C1 segment of cervical spinal cord (tissue), 14 donors: ENCODE data around the gene SDHC.
"Not testable (repeated sequence)": the region's sequence is repeated elsewhere in the genome, so short reads cannot be mapped to it uniquely, and the experiment has no call there.

Source experiments
- DNase-seq, 14 donors: peaks; one replicate each; lab custom pipeline; 2025; lab: John Stamatoyannopoulos, UW

The SDHC gene

GRCh38 chr1:161311595-161312181, 2.5 kb upstream of the SDHC start:
- no peak for DNase-seq

DNA sequence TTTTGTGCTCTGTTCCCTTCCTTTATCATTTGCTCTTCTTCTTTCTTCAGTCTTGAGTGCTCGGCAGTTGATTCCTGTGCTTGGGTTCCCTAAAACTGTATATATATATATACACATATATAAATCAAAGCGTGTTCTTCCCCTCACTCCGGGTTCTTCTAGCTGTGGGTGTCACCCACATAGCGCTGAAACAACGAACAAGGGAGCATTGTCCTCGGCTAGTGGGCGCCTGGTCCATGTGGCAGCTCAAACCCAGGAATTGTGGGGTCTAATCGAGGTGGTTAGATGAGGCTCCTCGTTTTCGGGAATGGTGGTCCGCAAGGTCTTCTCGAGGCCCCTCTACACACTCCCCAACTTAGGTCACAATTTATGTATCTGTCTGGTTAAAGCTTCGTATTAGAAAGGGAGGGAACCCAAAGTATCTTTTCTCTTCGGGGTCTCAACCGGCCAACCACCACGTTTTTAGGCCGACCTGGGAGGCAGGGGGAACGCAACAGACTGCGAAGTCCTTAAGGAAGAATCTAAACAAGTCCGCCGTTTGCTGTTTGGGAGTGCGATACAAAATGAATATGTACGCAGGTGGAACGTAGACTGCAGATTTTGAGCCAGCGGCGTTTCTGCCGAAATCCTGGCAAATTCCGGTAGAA, 504 bp upstream of the SDHC start:
- peak in 10 of 14 donors; percentile 31 to 76 (median 47) for DNase-seq

DNA sequence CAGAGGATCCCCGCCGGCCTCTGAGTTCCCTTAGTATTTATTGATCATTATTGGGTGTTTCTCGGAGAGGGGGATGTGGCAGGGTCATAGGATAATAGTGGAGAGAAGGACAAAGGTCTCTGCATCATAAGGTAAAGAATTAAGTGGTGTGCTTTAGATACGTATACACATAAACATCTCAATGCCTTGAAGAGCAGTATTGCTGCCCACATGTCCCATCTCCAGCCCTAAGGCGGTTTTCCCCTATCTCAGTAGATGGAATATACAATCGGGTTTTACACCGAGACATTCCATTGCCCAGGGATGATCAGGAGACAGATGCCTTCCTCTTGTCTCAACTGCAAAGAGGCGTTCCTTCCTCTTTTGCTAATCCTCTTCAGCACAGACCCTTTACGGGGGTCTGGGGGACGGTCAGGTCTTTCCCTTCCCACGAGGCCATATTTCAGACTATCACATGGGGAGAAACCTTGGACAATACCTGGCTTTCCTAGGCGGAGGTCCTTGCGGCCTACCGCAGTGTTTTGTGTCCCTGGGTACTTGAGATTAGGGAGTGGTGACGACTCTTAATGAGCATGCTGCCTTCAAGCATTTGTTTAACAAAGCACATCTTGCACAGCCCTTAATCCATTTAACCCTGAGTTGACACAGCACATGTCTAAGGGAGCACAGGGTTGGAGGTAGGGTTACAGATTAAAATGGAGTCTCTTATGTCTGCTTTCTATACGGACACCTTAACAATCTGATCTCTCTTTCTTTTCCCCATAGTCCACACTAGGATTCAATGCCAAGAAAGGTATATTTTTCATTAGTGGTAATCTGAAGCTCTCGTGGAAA, 1.9 kb downstream of the SDHC start:
- DNase-seq, result not testable (repeated sequence)

DNA sequence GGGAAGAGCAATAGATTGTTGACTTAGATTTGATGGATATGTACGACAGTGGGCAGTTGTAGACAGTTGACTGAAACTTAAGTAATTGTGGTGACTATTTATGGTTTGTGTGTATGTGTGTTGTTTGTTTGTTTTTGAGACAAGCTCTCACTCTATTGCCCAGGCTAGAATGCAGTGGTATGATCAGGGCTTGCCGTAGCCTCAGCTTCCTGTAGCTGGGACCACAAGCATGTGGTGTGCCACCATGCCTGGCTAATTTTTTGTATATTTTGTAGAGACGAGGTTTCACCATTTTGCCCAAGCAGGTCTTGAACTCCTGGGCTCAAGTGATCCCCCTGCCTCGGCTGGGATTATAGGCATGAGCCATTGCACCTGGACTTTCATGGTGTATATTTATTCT, 9.8 kb downstream of the SDHC start:
- DNase-seq, result no peak

DNA sequence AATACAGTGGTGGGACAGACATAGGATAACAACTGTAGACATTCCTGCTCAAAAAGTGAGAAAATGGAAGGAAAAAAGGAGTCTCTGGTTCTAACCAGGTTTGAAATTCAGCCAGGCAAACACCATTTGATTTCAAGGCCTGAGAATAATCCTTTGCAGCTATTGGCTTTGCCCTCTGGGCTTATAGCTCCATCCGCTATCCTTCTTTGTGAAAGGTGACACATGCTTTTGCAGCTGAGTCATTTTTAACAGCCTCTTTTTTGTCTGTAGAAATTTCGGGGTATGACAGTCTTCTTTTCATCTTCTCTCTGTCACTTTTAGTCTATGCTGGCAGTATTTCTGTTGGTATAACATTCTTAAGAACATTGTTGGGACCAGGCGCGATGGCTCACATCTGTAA, 16.2 kb downstream of the SDHC start:
- DNase-seq, result no peak

DNA sequence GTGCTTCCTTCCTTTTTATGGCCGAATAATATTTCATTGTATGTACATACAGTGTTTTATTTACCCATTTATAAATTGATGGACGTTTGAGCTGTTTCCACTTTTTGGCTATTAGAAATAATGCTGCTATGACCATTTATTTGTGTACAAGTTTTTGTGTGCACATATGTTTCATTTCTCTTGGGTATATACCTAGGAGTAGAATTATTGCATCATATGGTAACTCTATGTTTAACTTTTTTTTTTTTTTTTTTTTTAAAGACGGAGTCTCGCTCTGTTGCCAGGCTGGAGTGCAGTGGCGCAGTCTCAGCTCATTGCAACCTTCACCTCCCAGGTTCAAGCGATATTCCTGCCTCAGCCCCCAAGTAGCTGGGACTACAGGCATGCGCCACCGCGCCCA, 19.0 kb downstream of the SDHC start:
- DNase-seq, result no peak

DNA sequence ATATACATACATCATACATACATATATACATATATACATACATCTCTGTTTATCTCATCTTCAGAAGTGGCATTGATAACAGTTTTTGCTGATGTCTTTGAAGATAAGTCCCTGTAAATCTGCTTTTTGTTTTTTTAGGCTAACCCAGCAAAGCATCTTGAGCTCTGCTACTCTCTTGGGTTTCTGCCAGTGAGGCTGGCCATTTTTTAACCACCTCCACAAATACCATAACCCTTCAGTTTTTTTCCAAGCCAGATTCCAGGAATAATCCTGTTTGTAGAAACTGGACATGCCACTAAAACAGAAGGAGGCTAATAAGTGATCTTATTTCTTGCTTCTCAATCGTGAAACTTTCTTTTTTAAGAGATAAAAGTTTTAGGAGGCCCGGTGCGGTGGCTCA, 21.6 kb downstream of the SDHC start:
- DNase-seq, result no peak

DNA sequence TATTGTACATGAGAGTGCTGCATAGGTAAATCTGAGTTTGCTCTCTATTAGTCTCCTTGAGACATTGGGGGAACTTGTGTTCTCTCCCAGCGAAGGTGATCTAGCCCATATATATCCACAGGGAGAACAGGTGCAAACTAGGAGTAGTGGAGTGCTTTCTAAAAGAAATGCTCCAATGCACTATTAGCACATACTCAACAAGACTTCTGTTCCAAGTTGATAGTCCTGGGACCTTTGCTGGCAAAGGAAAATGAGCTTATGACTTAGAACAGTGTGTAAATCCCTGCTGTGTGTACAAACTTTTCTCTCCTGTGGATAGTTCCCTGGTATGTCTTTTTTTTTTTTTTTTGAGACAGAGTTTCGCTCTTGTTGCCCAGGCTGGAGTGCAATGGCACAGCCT, 28.0 kb downstream of the SDHC start:
- DNase-seq, result no peak

GRCh38 chr1:161342821-161343220, 28.6 kb downstream of the SDHC start:
- DNase-seq, result peak in 1 of 14 donors; percentile 11

DNA sequence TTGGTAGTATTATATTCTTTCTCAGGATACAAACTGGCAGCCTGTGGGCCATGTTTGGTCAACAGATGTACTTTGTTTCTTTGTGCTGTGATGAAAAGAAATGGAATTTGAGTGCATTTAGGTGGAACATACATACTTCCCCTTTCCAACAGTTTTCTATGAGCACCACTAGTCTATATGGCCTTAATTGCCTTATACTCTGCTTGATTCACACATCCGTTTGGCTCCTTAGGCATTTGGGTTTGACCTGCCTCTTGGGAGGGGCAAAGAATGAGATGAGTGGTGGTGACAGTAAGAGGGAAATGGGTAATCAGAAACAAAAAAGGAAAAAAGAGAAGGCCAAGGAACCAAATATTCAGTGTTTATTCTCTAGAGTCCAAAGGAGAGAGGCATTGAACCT, 36.5 kb downstream of the SDHC start:
- no peak for DNase-seq

- DNase-seq, result no peak
These were observed 37.3 kb downstream of the SDHC start for GRCh38 chr1:161351482-161351881.

GRCh38 chr1:161357073-161357472, 42.9 kb downstream of the SDHC start:
- DNase-seq, result no peak

- no peak for DNase-seq
These were observed 45.1 kb downstream of the SDHC start for GRCh38 chr1:161359291-161359690.

DNA sequence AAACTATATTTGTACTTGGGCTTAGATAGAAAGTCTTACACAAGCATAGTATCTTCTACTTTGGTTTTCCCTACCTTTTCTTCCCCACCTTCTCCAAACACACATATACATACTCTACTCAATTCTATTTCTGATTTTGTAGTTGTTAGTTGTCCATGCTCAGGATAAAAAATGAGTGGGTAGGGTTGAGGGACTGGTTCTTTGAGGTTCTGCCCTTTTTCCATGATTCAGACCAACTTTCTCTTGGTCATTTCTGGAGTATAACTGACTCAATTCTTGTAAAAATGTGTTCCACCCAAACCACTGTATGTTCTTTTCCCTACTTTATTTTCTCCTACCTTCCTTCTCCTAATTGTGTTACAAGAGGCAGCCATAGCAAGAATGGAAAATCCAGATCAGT, 50.2 kb downstream of the SDHC start:
- DNase-seq, result no peak

GRCh38 chr1:161365207-161365606, 51.0 kb downstream of the SDHC start:
- no peak for DNase-seq

- DNase-seq, result peak in 9 of 14 donors; percentile 9 to 46 (median 24)
These were observed 53.7 kb downstream of the SDHC start, which contains the start of gene CFAP126 for GRCh38 chr1:161367684-161368400. Gene CFAP126, minus strand, starts transcription at chr1:161367876. Its CDS starts 8 bp downstream, at chr1:161367868.

DNA sequence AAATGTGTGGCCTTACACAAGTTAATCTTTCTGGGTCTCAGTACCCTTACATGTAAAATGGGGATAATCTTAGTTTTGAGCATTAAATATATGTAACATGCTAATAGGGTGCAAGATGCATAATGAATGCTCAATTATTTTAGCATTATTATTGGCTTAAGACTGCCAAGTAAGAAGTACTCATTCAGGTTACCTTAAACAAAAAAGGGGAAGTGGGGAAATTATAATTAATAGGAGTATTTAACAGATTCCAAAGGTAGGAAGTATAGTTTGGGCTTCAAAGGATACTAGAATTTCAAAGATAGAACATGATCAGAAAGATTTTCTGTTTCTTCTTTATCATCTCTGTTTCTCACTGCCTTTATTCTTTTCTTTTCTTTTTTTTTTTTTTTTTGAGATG, 59.3 kb downstream of the SDHC start:
- no peak for DNase-seq

DNA sequence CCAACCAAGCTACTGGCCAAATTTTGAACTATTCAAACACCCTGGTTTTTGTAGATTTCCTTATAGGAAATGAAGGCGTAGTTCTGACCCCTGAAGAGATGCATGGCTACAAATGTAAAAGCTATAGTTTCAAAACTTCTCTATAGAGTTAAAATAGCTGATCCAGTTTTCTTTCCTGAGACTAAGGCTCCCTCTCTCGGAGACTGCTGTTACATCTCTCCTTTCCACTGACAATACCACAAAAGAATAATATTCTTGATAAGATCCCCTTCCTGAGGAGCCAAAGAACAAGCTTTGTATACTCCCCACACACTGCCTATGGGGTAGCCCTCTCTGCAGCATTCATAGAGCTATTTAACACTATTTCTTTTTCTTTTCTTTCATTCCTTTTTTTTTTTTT, 60.2 kb downstream of the SDHC start:
- DNase-seq, result no peak

DNA sequence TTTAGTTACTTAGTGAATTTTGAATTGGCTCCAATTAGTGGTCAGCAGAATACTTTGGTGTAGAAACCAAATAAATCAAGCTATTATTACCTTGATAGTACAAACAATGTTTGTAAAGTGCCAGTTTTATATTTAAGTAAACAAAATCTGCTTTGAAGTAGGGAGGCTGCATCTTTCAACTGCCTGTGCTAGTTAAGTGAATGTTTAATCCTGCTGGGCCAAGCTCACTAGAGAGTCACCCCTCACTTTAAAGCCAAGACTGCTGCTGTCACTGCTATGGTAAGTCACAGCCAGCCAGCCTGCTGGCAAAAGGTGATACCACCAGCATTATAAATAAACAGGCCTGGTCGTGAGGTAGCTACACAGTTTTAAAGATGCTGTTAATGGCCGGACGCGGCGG, 63.8 kb downstream of the SDHC start:
- DNase-seq, result no peak

- no peak for DNase-seq
These were observed 64.9 kb downstream of the SDHC start for GRCh38 chr1:161379071-161379470.

DNA sequence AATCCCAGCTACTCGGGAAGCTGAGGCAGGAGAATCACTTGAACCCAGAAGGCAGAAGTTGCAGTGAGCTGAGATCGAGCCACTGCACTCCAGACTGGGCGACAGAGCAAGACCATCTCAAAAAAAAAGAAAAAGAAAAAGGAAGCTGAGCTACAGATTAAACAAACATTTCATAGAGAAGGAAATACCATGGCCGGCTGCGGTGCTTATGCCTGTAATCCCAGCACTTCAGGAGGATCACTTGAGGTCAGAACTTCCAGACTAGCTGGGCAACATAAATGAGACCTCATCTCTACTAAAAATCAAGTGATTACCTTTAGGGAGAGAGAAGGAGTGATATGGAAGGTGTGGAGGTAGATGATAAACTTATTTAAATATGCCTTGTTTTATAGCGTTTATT, 67.5 kb downstream of the SDHC start:
- no peak for DNase-seq
